ENCODE measurements around the gene STPG1.

The STPG1 gene

GRCh38 chr1:24369801-24370200, 43.8 kb downstream of the STPG1 start:
- DNase-seq (ENCODE audit: low read depth), result no peak

GRCh38 chr1:24369199-24369598, 44.4 kb downstream of the STPG1 start:
- DNase-seq (ENCODE audit: low read depth), result no peak

DNA sequence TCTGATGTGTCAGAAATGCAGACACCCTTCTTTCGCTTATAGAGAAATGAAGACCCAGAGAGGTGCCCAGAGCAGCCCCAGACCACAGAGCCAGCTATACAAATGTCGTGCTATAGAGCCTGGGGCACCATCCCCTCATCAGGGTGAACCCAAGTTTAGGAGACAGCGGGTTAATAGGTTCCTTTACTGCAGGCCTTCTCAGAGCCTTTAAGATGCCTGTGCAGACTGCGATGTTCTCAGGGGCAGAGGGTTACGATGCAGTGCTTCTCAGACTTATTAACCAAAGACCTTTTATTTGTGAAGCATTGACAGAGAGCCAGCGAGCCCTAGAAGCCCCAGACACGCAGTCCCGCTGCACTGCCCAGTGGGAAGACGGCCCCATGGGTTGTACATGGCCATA, 46.9 kb downstream of the STPG1 start:
- no peak for DNase-seq (ENCODE audit: low read depth)

- peak; percentile 77 for DNase-seq (ENCODE audit: low read depth)
Measured at GRCh38 chr1:24364975-24365678, 48.5 kb downstream of the STPG1 start.

GRCh38 chr1:24364605-24364974, 49.0 kb downstream of the STPG1 start:
- DNase-seq (ENCODE audit: low read depth), result no peak

DNA sequence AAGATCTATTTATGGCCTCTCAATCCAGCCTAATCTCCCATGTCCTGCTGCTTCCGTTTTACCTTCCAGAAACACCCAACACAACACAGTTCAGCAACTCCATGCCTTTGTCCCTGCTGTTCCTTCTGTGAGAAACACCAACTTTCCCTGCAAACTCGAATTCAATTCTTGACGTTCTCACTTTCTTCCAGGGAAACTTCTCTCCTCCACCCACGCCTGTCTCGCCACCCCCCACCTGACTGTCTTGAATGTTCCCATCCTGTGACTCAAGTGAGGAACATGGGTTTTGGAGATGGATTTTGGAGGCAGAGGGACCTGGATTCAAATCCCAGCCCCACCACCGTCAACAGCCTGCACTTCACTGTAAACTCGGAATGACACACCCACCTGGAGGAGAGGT, 49.6 kb downstream of the STPG1 start:
- DNase-seq (ENCODE audit: low read depth), result no peak

DNA sequence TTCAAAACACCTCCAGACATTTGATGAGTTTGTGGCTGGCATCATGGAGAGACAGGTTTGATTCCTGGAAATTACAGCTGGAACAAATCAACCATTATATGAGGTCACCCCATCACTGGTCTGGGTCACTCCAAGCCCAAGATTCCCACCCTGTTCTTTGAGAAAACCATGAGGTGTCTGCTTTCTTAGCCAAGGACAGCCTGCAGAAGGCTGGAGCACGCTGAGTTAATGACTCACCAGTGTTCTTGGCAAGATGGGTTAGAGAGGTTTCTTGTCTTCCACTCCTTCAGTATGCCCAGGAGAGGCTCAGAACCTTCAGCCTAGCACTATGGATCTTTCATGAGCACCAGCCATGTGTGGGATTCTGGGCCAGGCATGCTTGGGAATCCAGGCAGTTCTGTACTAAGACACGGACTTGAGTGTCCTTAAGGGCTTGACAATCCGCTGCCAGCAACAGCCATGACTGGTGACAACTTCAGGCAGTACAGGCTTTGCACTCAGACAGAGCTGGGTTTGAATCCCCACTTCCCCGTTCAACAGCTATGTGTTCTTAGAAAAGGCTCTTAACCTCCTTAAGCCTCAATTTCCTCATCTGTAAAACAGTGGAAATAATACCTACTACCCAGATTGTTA, 50.5 kb downstream of the STPG1 start:
- DNase-seq (ENCODE audit: low read depth), result peak; percentile 42

DNA sequence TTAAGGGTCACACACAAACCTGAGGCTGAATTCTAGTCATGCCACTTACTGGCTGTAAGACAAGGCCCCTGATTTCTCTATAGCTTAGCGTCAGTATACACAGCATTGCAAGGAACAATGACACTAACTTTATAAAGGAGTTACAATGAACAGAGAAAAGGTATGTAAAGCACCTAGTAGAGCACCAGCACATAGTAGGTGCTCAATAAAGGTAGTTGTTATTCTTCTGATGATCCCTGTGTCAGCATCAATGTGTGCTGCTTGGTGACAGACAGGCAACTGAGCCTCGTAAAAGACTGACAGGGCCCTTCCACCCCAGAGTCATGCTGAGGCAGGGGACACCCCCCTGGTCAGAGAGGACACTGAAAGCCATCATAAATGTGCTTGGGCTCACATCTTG, 51.2 kb downstream of the STPG1 start:
- no peak for DNase-seq (ENCODE audit: low read depth)

DNA sequence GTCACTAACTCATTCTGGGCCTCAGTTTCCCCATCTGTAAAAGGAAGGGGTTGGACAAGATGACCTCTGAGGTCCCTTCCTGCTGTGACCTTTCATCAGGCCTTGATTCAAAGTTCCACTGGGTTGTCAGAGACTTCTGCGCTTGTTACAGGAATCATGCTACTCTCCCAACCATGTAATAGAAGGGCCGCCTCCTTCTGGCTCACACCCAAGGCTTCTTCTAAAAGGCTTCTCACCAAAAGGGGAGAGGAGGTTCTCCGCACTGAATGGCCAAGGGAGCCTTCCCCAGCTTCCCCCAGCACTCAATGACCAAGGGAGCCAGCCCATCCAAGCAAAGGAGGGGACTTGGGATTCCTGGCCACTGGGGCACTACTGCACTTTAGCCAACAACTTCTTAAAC, 51.8 kb downstream of the STPG1 start:
- DNase-seq (ENCODE audit: low read depth), result no peak

DNA sequence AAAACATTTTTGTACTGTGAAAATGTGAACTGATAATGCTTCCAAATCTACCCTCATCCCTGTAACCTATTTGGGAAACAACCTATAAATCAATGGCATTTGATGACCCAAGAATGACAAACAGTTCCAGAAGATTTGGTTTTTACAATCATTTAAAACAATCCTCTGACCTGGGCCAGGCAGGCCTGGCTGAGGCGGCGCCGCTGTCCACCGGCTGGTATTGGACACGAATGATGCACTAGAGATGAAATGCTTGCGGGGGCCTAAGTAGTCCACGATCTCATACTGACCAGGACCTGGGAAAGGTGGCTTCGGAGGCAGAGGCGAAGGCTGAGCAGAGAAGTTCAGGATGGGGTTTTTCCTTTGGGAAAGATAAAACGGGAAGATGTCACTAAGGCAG, 52.9 kb downstream of the STPG1 start:
- DNase-seq (ENCODE audit: low read depth), result no peak

- no peak for DNase-seq (ENCODE audit: low read depth)
Measured at GRCh38 chr1:24357038-24357437, 56.5 kb downstream of the STPG1 start.

DNA sequence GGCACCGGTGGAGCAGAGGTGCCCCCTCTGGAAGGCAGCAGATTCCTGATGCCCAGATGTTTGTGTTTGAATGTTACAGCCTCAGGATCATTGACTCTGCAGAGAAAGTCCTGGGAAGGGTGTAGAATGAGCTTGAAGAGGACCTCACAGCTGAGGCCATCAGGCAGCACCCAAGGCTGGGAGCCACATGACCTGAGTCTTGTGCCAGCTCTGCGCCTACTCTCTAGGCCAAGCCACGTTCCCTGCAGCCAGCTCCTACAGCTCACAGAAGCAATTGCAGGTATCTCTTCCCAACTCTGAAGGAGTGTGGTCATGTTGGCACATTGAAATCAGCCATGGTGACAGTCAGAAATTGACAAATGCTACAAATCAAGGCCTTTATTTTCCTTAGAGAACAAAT, 58.1 kb downstream of the STPG1 start:
- DNase-seq (ENCODE audit: low read depth), result no peak

GRCh38 chr1:24353292-24353891, 60.2 kb downstream of the STPG1 start:
- no peak for DNase-seq (ENCODE audit: low read depth)

DNA sequence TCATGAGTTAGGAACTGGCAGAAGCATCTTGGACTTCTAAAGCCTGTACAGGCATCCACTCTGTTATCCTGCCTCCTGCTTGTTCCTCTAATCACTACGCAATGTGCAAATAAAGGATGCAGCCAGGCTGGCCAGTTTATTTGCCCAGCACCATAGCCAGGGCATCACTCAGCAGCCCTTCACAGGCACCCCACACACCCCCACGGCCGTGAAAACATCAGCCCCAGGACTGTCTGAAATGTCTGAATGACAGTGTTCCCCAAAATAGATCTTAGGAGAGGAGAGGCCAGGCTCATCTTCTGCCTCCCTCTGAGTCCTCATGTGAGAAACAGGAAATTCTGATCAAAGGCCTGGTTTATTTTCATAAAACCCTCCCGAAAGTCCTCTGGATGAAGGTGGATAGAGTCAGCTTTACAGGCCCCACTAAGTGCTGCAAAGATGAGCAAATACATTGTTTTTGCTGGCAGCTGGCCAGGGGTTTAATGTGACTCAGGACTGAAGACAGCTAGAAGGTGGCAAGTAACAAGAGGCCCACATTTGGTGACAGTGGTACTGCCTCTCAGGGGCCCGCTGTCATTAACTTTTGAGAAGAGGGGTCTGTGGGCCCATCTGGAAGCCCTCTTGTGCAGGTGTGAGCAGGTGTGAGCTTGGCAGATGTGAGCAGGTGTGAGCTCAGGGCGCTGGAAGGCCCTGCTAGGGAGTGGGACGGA, 61.5 kb downstream of the STPG1 start:
- DNase-seq (ENCODE audit: low read depth), result peak; percentile 14

GRCh38 chr1:24351247-24351646, 62.3 kb downstream of the STPG1 start:
- DNase-seq (ENCODE audit: low read depth), result no peak

DNA sequence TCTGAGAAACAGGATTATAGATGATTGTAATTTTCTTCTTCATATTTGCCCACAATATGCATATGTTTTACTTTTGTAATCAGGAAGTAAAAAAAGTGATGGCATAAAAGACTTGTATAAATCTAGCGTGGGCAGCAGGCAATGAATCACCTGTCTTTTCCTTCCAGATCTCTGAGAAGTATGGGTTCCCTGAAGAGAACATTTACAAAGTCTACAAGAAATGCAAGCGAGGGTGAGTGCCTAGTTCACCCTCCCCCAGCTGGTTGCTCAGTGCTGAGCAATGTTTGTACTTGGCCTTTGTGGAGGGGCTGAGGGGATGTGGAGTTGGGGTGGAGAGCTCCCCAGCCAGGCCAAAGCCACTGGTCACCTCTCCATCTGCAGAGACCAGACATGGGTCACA, 63.7 kb downstream of the STPG1 start:
- no peak for DNase-seq (ENCODE audit: low read depth)

DNA sequence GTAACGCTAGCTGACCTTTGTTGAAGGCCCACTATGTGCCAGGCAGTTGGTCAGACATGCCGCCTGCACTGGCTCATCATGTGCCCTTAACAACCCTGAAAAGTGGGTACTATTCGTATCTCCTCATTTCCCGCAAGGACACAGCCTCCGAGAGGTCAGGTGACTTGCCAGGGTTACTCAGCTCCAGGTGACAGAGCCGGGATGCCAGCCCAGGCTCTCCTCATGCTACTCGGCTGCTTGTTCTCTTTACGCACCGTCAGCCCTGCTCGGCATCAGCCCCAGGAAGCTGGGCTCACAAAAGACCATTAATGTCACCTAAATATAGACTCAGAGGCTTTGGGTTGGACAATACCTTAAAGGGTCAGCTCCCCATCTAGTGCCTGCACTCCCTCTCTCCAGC, 65.4 kb downstream of the STPG1 start:
- no peak for DNase-seq (ENCODE audit: low read depth)

GRCh38 chr1:24347159-24347934, 66.2 kb downstream of the STPG1 start:
- no peak for DNase-seq (ENCODE audit: low read depth)

GRCh38 chr1:24345334-24345733, 68.2 kb downstream of the STPG1 start:
- no peak for DNase-seq (ENCODE audit: low read depth)

GRCh38 chr1:24344090-24344742, 69.4 kb downstream of the STPG1 start:
- DNase-seq (ENCODE audit: low read depth), result no peak

GRCh38 chr1:24343412-24344089, 70.0 kb downstream of the STPG1 start:
- DNase-seq (ENCODE audit: low read depth), result no peak

Data from HS-5 (cell line).